ENCODE measurements around the gene MSRB2. TPM values are rescaled to one million over a fixed set of nuclear protein-coding genes. Genes with fewer than 3 reads are reported as not detected.

The MSRB2 gene
- polyA plus RNA-seq, 1 donor from 2014 or later: 15.3 TPM

GRCh38 chr10:23075672-23076071 lies 19.7 kb upstream of the MSRB2 start:
- H3K4me2 ChIP-seq (ENCODE audit: low read length): no peak overlapping the region
- no peaks in the 10 kb centered on the region for H3K9me3 ChIP-seq (ENCODE audit: low read length)
- H2AFZ ChIP-seq (ENCODE audit: low read depth, low read length): no peak overlapping the region
- H3K36me3 ChIP-seq (ENCODE audit: insufficient read depth, low read length): no peaks in the 10 kb centered on the region
- H3K4me3 ChIP-seq (ENCODE audit: low read length): no peak overlapping the region
- H3K79me2 ChIP-seq (replicated peaks; ENCODE audit: insufficient read depth, low read length): no peaks in the 10 kb centered on the region
- no peaks in the 10 kb centered on the region for H3K27me3 ChIP-seq (ENCODE audit: insufficient read depth, low read depth, low read length)
- TF ChIP-seq SMC3 (conservative IDR thresholded peaks at IDR 0.05; ENCODE audit: poor library complexity) (no peak), REST (IDR thresholded peaks at IDR 0.05; ENCODE audit: borderline replicate concordance) (no peak), EP300 (conservative IDR thresholded peaks at IDR 0.05; ENCODE audit: poor library complexity, severe bottlenecking) (no peak), EZH2 (IDR thresholded peaks at IDR 0.05; ENCODE audit: borderline replicate concordance, insufficient read depth, low read length, poor library complexity, severe bottlenecking) (no peak), MXI1 (conservative IDR thresholded peaks at IDR 0.05; ENCODE audit: poor library complexity, severe bottlenecking) (no peak), RAD21 (conservative IDR thresholded peaks at IDR 0.05) (no peak), TAF1 (IDR thresholded peaks at IDR 0.05; ENCODE audit: low read depth) (no peak), CTCF (IDR thresholded peaks at IDR 0.05; ENCODE audit: poor library complexity, severe bottlenecking) (no peak), POLR2AphosphoS5 (IDR thresholded peaks at IDR 0.05) (no peak)
- H3K9me2 ChIP-seq (ENCODE audit: insufficient read depth, low read length): no peaks in the 10 kb centered on the region
- no peak overlapping the region for H3K27ac ChIP-seq (ENCODE audit: low read length)
- H3K9ac ChIP-seq (ENCODE audit: low read length): no peak overlapping the region
- no peaks in the 10 kb centered on the region for H4K20me1 ChIP-seq (ENCODE audit: insufficient read depth)
- H3F3A ChIP-seq (ENCODE audit: insufficient read depth, low read length, poor library complexity, severe bottlenecking): no peaks in the 10 kb centered on the region

- Histone ChIP-seq H3K9me3 (ENCODE audit: low read length) (no peaks in the 10 kb centered on the region), H3K4me2 (ENCODE audit: low read length) (no peak overlapping the region), H3F3A (ENCODE audit: insufficient read depth, low read length, poor library complexity, severe bottlenecking) (no peaks in the 10 kb centered on the region), H3K27ac (ENCODE audit: low read length) (no peak overlapping the region), H3K36me3 (ENCODE audit: insufficient read depth, low read length) (no peaks in the 10 kb centered on the region), H3K27me3 (ENCODE audit: insufficient read depth, low read depth, low read length) (no peaks in the 10 kb centered on the region), H3K4me3 (ENCODE audit: low read length) (no peak overlapping the region), H3K79me2 (replicated peaks; ENCODE audit: insufficient read depth, low read length) (no peaks in the 10 kb centered on the region), H3K9ac (ENCODE audit: low read length) (no peak overlapping the region), H4K20me1 (ENCODE audit: insufficient read depth) (no peaks in the 10 kb centered on the region), H3K9me2 (ENCODE audit: insufficient read depth, low read length) (no peaks in the 10 kb centered on the region), H2AFZ (ENCODE audit: low read depth, low read length) (no peak overlapping the region)
- no peak for TF ChIP-seq REST (IDR thresholded peaks at IDR 0.05; ENCODE audit: borderline replicate concordance)
- TF ChIP-seq EZH2 (IDR thresholded peaks at IDR 0.05; ENCODE audit: borderline replicate concordance, insufficient read depth, low read length, poor library complexity, severe bottlenecking): no peak
- no peak for TF ChIP-seq POLR2AphosphoS5 (IDR thresholded peaks at IDR 0.05)
- no peak for TF ChIP-seq SMC3 (conservative IDR thresholded peaks at IDR 0.05; ENCODE audit: poor library complexity)
- TF ChIP-seq TAF1 (IDR thresholded peaks at IDR 0.05; ENCODE audit: low read depth): no peak
- TF ChIP-seq MXI1 (conservative IDR thresholded peaks at IDR 0.05; ENCODE audit: poor library complexity, severe bottlenecking): no peak
These were observed 17.3 kb upstream of the MSRB2 start for GRCh38 chr10:23078114-23078513.

All from neural cell (in vitro differentiated cells).